K562 (cell line): Measurements from ENCODE around the gene ZNF837. TPM values are rescaled to one million over a fixed set of nuclear protein-coding genes. Genes with fewer than 3 reads are reported as not detected.
A peak's percentile ranks its signal among the peaks of the same experiment; 100 is the strongest.

Experiments
- AFF4 ChIP-seq: sonication (generic); formaldehyde crosslinking; IDR thresholded peaks from 2 replicates; pipeline ENCODE4 v1.8.0; 2023; ENCODE audit warnings: mild to moderate bottlenecking, missing genetic modification reagents
- EHMT2 ChIP-seq: fragments of 450-650 bp; IDR thresholded peaks from 2 replicates; pipeline ENCODE4 v1.6.1; 2018; ENCODE audit warnings: antibody characterized with exemption
- ELK1 ChIP-seq: sonication (generic); formaldehyde crosslinking; IDR thresholded peaks from 2 replicates; pipeline ENCODE4 v1.8.1; 2022; ENCODE audit warnings: missing genetic modification reagents
- GTF3C2 ChIP-seq: IDR thresholded peaks from 3 replicates; pipeline ENCODE4 v1.6.1; 2011; ENCODE audit warnings: borderline replicate concordance, mild to moderate bottlenecking, moderate library complexity; ENCODE audit not compliant: insufficient read length; ENCODE audit errors: extremely low read depth
- HINFP ChIP-seq: fragments of 450-650 bp; conservative IDR thresholded peaks from 2 replicates; pipeline ENCODE4 v1.6.1; 2016; ENCODE audit warnings: missing genetic modification characterization, low read depth, mild to moderate bottlenecking, control low read depth, missing compliant biosample characterization
- HNRNPL ChIP-seq: fragments of 200-400 bp; formaldehyde crosslinking; IDR thresholded peaks from 2 replicates; pipeline ENCODE4 v1.6.1; 2017; ENCODE audit warnings: low read depth, mild to moderate bottlenecking, low read length
- HNRNPUL1 ChIP-seq: fragments of 200-400 bp; formaldehyde crosslinking; IDR thresholded peaks from 2 replicates; pipeline ENCODE4 v1.6.1; 2017; ENCODE audit warnings: low read length
- LEF1 ChIP-seq: fragments of 450-650 bp; IDR thresholded peaks from 2 replicates; pipeline ENCODE4 v1.6.1; 2016; ENCODE audit warnings: mild to moderate bottlenecking
- PPARD ChIP-seq: fragments of 250-450 bp; sonication (Bioruptor Pico); IDR thresholded peaks from 2 replicates; pipeline ENCODE4 v1.8.0; 2022; ENCODE audit warnings: inconsistent platforms, mild to moderate bottlenecking, moderate library complexity
- SNIP1 ChIP-seq: fragments of 450-650 bp; IDR thresholded peaks from 2 replicates; pipeline ENCODE4 v1.7.1; 2017; ENCODE audit warnings: low read depth, mild to moderate bottlenecking
- SOX6 ChIP-seq: fragments of 450-650 bp; IDR thresholded peaks from 2 replicates; pipeline ENCODE4 v1.6.1; 2014; ENCODE audit warnings: mild to moderate bottlenecking
- TBP ChIP-seq: optimal IDR thresholded peaks from 2 replicates; pipeline ENCODE3; 2011; ENCODE audit warnings: low read depth, low read length, improper control_type of control experiment
- THRAP3 ChIP-seq: fragments of 450-650 bp; IDR thresholded peaks from 2 replicates; pipeline ENCODE4 v1.6.1; 2016; ENCODE audit warnings: mild to moderate bottlenecking, inconsistent platforms, borderline replicate concordance
- TRIM28 ChIP-seq: fragments of 450-650 bp; IDR thresholded peaks from 2 replicates; pipeline ENCODE4 v1.6.1; 2017
- ZC3H11A ChIP-seq: IDR thresholded peaks from 2 replicates; pipeline ENCODE4 v1.6.1; 2012; ENCODE audit warnings: low read depth, low read length, improper control_type of control experiment
- ZNF224 ChIP-seq: sonication (generic); formaldehyde crosslinking; IDR thresholded peaks from 2 replicates; pipeline ENCODE4 v1.8.0; 2022; ENCODE audit warnings: mild to moderate bottlenecking, missing genetic modification reagents
- ZNF511 ChIP-seq: sonication (generic); formaldehyde crosslinking; IDR thresholded peaks from 2 replicates; pipeline ENCODE4 v1.8.0; 2022; ENCODE audit warnings: mild to moderate bottlenecking, missing genetic modification reagents
- ZNF764 ChIP-seq: fragments of 250-450 bp; sonication (Bioruptor Pico); IDR thresholded peaks from 2 replicates; pipeline ENCODE4 v1.4.0; 2020; ENCODE audit warnings: low read depth, mild to moderate bottlenecking, moderate library complexity
- polyA plus RNA-seq, 8 experiments: library from polyadenylated mRNA; depleted of rRNA in 4 of 8; stranded (reverse) in 5 of 8; unstranded in 3 of 8; fragments of >200 nt; fragmentation: Nextera tagmentation in 2 of 8; fragmentation: Illumina TruSeq in 1 of 8; extraction: Ambion mirVana in 2 of 8; extraction: Trizol in 1 of 8; gene quantifications; 2 replicates each; pipeline versions ENCODE4 v1.2.1 to v1.2.3, GENCODE V29; 2011 to 2014; ENCODE audit warnings: inconsistent platforms in 1 of 8, missing spikeins in 1 of 8
- total RNA-seq, 7 experiments: library from RNA; depleted of rRNA in 6 of 7; stranded (reverse); fragments of >200 nt in 6 of 7; fragmentation: Illumina TruSeq in 2 of 7; extraction: Trizol in 2 of 7; gene quantifications; 2 replicates each; pipeline versions ENCODE4 v1.2.1 to v1.2.3, GENCODE V29; 2011 to 2021; ENCODE audit warnings: low replicate concordance in 1 of 7

ZNF837 gene
- total and polyA plus RNA-seq, 9 of the 15 experiments (the other 6 are each of a cell fraction or from before 2014, with no cell fraction given), result 0.11 to 2.1 (median 0.57) TPM; not detected in 4

- TF ChIP-seq AFF4 (peak; percentile 58; the same call in 1 of the 2 replicates), TRIM28 (peak; percentile 62; the same call in 1 of the 2 replicates), TBP (peak; percentile 86), ZNF511 (peak; percentile 60), EHMT2 (no peak; the same call in 1 of the 2 replicates), GTF3C2 (no peak), LEF1 (no peak; the same call in 1 of the 2 replicates), SNIP1 (no peak), HNRNPL (no peak), PPARD (CRISPR knock-in tag) (no peak), ELK1 (CRISPR knock-in tag) (no peak), HNRNPUL1 (no peak), ZNF224 (no peak), ZNF764 (CRISPR knock-in tag) (no peak), THRAP3 (0 out of 2 replicates have a peak, but pooled peaks have one; percentile 11), HINFP (tag) (0 out of 2 replicates have a peak, but pooled peaks have one; percentile 22), ZC3H11A (no peak; the same call in 1 of the 2 replicates), SOX6 (no peak)
Observed at GRCh38 chr19:58326914-58327726, 53.7 kb downstream of the ZNF837 start, which contains the start of gene ZSCAN22 (continued).
